Coronary artery (tissue), 2 donors: ENCODE measurements around the gene NOS3.

Experiments
- DNase-seq: peaks from one replicate; pipeline ENCODE4 v3.0.0-alpha.2; 2017; ENCODE audit warnings: low spot score
- H3K27ac ChIP-seq, 2 donors: fragments of 200-600 bp; sonication (generic); one replicate each; pipeline ENCODE4 v1.5.1; 2016 to 2019
- H3K4me3 ChIP-seq: fragments of 200-600 bp; sonication (generic); 2 replicates; pipeline ENCODE4 v1.5.1; 2016; ENCODE audit warnings: mild to moderate bottlenecking, moderate library complexity
- TF ChIP-seq, protein P1 (sequence below): fragments of 200-600 bp; sonication (generic); IDR thresholded peaks from one replicate; pipeline ENCODE4 v1.5.1; 2019; ENCODE audit warnings: antibody characterized with exemption

Gene NOS3

DNA sequence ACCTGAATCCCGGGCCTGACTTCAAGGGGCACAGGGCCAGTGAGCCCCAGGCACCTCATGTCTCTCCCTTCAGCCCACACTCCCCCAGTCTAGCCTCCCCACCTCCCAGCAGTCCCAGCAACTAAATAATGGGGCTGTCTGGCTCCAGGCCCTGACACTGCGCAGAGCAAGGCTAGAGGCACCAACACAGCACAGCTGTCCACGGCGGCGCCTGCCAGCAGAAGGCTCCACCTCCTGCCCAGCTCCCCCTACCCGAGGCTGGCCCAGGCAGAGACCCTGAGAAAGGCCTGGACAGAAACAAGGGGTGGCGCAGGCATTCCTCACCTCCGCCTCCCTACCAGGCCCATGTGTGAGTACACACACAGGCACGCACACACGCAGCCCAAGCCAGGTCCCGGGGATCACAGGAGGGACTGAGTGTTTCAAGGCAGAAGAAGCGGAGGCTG, 18.8 kb upstream of the NOS3 start:
- H3K27ac ChIP-seq: no peak overlapping the region
- TF ChIP-seq, protein P1, sequence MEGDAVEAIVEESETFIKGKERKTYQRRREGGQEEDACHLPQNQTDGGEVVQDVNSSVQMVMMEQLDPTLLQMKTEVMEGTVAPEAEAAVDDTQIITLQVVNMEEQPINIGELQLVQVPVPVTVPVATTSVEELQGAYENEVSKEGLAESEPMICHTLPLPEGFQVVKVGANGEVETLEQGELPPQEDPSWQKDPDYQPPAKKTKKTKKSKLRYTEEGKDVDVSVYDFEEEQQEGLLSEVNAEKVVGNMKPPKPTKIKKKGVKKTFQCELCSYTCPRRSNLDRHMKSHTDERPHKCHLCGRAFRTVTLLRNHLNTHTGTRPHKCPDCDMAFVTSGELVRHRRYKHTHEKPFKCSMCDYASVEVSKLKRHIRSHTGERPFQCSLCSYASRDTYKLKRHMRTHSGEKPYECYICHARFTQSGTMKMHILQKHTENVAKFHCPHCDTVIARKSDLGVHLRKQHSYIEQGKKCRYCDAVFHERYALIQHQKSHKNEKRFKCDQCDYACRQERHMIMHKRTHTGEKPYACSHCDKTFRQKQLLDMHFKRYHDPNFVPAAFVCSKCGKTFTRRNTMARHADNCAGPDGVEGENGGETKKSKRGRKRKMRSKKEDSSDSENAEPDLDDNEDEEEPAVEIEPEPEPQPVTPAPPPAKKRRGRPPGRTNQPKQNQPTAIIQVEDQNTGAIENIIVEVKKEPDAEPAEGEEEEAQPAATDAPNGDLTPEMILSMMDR: no peak
- no peak overlapping the region for H3K4me3 ChIP-seq

DNA sequence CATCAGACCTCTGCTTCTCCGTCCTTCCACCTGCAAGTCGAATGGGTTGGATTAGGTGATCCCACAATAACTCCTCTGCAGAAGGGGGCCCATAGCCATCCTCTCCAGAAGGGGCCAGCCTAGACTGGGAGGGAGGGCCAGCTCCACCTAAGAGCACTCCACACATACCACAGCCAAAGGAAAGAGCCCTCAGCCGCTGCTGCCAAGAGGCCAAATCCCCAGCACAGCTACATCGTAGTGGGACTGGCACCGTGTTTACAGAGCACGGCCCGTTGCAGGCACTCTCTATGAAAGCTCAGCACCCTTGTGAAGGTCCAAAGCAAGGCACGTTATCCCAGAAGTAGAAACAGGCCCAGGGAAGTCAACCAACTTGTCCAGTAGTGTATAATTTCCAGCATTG, 18.1 kb upstream of the NOS3 start:
- DNase-seq: no peak
- TF ChIP-seq, protein P1: no peak
- Histone ChIP-seq H3K4me3 (no peak overlapping the region), H3K27ac (no peak overlapping the region)

More for the DNA sequence above, 18.8 kb upstream of the NOS3 start:
- no peak for DNase-seq

DNA sequence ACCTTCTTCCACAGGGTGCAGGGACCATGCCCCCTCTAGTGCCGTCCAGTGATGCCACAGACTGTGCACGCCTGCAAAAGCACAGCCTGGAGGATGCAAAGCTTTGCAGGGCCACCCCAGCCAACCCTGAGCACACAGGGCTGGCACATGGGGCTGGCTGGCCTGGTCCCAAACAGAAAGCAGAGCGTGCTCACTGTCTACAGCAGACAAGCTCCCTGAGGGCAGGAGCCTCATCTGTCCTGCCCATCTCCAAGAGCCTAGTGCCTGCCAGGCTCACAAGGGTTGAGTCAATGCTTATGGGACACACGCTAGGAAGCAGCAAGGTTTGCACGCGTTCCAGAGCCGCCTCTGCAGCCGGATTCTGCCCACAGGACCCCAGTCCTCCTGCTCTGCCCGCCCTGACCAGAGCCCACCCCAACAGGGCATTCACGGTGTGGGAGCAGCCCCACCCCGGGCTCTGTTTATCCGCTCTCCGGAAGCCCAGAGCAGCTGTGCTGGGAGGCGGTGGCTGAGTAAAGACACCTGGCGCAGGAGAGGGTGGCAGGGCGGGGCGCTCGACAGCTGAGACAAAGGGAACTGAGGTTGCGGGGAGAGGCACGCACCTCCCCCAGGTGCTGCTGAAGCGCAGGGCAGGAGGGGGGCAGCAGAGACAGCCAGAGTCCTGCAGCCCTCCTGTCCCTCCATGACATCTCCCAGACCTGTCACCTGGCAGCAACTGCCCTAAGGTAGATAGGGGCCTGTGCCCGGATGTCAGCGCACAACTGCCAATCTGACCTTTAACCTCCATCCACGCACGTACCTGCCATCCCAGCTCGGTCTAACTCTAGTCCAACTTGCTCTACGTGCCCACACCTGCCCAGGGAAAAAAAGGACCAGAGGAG, 17.0 kb upstream of the NOS3 start:
- DNase-seq: no peak
- H3K4me3 ChIP-seq: no peak overlapping the region
- no peak overlapping the region for H3K27ac ChIP-seq
- TF ChIP-seq, protein P1: no peak

DNA sequence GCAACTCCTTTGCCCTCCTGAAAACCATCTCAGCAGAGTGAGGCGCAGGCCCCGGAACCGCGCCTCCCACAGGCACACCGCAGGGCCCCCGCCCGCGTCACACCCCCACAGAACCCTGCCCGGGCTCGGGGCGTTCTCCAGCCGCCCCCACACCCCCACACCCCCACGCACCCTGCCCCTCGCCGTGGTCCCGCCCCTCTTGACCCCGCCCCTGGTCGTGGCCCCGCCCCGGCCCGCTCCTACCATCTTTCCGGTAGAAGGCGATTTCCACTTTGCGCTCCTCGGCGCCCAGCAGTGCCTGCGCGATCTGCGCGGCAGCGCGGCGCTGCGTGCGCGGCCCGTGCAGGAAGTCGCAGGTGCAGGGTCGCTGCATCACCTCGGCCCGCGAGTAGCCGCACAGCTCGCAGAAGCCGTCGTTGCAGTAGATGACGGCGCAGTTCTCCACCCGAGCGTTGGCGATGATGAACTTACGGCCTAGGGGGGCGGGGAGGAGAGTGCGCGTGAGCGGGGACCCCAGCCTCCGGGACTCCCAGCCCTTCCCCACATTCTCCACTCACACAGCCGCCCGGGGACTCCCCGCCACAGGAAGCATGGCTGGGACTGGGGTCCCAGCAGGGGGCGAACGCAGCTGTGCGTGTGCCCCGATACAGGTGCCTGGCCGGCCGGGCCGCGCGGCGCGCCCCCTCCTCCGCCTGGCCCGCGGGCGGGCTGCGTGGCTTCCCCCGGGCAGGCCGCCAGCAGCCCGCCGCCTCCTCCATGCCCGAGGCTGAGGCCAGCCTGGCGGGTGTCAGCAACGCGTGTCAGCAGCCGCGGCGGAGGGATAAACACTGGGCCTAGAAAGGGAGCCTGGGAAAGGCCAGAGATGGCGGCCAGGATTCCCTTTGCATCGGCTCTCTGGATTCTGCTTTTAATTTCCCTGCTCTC, 16.1 kb upstream of the NOS3 start:
- no peak overlapping the region for H3K27ac ChIP-seq
- DNase-seq: no peak

DNA sequence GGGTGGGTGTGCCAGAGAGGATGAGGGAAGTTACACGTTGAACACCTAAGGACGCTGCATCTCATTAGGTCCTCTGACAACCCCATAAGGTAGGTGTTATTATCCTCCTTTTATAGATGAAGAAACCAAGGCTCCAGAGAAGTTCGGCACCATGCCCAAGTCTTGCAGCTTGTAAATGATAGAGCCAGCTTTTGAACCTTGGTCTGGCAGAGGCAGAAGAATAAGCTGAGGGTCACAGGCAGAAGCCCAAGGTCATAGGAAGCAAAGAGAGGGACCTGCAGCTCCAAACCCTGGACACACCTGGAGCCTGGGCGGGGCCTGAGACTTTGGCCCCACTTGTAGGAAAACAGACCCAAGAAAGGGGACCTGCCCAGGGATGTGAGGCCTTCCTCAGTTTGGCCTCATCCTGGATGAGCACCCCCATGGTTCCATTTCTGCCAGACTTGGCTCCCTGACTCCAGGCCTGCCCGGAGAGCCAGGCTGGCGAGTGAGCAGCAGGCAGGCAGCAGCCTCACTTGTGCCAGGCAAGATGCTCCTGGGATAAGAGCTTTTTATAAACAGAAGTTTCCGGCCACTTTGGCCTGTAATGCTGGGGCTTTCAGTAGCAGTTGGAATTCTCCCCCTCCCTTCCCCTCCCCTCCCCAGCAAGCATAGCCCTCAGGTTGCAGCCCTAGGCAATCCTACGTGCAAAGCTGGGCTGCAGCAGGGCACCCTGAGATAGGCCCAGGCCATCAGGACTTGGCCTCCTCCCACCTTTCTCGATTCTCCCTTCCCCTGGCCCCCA, 15.1 kb upstream of the NOS3 start:
- no peak for DNase-seq
- Histone ChIP-seq H3K27ac (no peak overlapping the region), H3K4me3 (peak overlapping the region; percentile 70)
- TF ChIP-seq, protein P1: no peak

More for the DNA sequence above, 16.1 kb upstream of the NOS3 start:
- H3K4me3 ChIP-seq: peak overlapping the region; percentile 70
- TF ChIP-seq, protein P1: no peak

DNA sequence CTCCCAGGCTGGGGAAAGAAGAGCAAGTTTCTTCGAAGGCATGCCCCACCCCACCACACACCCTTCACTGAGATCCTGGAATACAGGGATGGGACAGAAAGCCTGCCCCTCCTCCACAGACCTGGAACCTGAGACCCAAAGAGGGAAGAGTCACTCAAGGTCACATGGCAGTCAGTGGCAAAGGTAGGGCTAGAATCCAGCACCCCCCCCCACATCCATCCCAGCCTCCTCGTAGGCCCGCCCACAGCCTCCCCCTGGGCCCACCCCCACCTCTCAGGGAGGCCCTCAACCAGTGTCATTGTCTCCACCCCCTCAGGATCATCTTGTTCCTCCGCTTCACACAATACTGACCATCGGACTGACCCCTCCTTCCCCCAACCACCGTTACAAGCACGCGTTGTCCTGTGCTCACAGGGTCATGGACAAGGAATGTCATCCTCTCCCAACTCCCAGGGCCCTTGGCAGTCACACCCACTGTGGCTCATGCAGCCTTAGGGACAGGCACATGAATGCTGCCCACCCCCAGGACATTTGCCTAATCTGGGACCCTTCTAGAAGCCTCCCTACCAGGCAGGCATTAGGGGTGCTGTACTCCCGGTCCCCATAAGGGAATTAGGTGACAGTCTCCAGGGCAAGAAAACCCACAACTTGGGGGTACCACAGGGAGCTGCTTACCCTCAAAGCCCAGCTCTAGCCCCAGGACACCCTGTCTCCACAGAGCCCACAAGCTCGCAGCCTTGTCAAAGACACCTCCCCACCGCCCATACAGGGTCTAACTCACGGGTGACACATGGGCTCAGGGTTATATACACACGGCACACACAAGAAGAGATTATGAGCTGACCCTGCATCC, 14.1 kb upstream of the NOS3 start:
- no peak overlapping the region for H3K27ac ChIP-seq
- DNase-seq: no peak
- no peak overlapping the region for H3K4me3 ChIP-seq
- TF ChIP-seq, protein P1: no peak
